Colonic mucosa (tissue), 4 donors: ENCODE results near the gene PCNX1. TPM values are rescaled to one million over a fixed set of nuclear protein-coding genes. Genes with fewer than 3 reads are reported as not detected.
A peak's percentile ranks its signal among the peaks of the same experiment; 100 is the strongest.
"Not testable (repeated sequence)": the region's sequence is repeated elsewhere in the genome, so short reads cannot be mapped to it uniquely, and the experiment has no call there.

Experiments used
- DNase-seq: peaks from one replicate; pipeline ENCODE4 v3.0.0-alpha.2; 2020
- H3K27ac ChIP-seq: fragments of 200-600 bp; one replicate; pipeline ENCODE4 v1.8.0; 2021
- H3K27me3 ChIP-seq: fragments of 200-600 bp; one replicate; pipeline ENCODE4 v1.8.0; 2021
- H3K36me3 ChIP-seq: fragments of 200-600 bp; one replicate; pipeline ENCODE4 v1.8.0; 2021
- H3K4me1 ChIP-seq: fragments of 200-600 bp; one replicate; pipeline ENCODE4 v1.8.0; 2021; ENCODE audit warnings: mild to moderate bottlenecking
- H3K4me3 ChIP-seq: fragments of 200-600 bp; one replicate; pipeline ENCODE4 v1.8.0; 2021
- H3K9ac ChIP-seq, 2 donors: one replicate each; pipeline ENCODE4 v1.7.0; 2013; ENCODE audit warnings: control low read depth in 2 of 2, low read depth in 2 of 2, low read length in 2 of 2
- H3K9me3 ChIP-seq: fragments of 200-600 bp; one replicate; pipeline ENCODE4 v1.8.0; 2021
- intact Hi-C: fragments of 100-400 bp; cut with DNase I; formaldehyde crosslinking; loops from one replicate; pipeline ENCODE4 v1.14.1; 2022
- total RNA-seq, 2 donors: library from RNA; stranded (reverse); fragmentation: NEBNext Ultra II Directional in 1 of 2; extraction: Animal tissue kit (Norgen Biotek cat#: 25700) in 1 of 2; gene quantifications; one replicate each; pipeline ENCODE4 v1.2.1, GENCODE V29; 2021
- TF ChIP-seq, protein P1 (sequence below): fragments of 200-600 bp; IDR thresholded peaks from one replicate; pipeline ENCODE4 v1.8.0; 2022; ENCODE audit warnings: antibody characterized with exemption, mild to moderate bottlenecking
- donor health status: healthy.
- donor health status: DM: no; HTN: no; CAD: no.
- donor health status: DM: no; HTN: no; CAD: no.

The PCNX1 gene
- total RNA-seq: 10 to 100 TPM; 18.1 to 26.7 TPM

DNA sequence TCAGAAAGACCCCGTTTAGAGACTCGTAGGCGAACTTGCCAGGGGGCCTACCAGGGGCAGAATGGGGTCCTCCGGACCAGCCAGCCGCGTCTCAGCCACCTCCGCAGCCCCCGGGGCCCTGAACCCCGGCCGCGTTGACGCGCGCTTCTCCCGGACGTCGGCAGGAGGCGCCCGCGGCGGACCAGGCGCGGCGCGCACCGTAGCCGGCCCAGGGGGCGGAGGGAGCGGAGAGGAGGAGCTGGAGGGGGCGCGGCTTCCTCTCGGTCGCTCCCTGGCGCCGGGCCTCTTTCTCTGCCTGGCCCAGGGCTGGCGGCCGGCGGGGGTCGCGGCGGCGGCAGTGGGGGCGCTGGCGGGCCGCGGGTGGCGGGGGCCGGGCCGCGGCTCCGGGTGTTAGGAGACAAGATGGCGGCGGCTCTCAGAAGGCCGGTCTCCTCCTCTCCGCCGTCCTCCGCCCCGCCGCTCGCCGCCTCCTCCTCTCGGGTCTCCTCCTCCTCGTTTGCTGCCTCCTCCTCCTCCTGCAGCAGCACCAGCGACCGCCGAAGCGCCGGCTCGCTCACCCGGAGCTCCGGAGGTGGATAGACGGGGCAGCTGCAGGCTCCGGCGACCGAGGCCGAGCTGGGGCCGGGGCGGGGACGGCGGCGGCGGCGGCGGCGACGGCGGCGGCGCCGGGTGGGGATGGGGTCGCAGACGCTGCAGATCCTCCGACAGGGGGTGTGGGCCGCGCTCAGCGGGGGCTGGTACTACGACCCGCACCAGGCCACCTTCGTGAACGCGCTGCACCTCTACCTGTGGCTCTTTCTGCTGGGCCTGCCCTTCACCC is at the start of gene PCNX1:
Gene PCNX1 (plus strand): TSS at position 284 of the 820 bp plus-strand sequence. CDS start 392 bp downstream, at position 676.
- H3K27ac ChIP-seq: peak within 1 kb of the TSS; percentile 94
- H3K36me3 ChIP-seq: no peaks in the 10 kb centered on the region
- TF ChIP-seq, protein P1, sequence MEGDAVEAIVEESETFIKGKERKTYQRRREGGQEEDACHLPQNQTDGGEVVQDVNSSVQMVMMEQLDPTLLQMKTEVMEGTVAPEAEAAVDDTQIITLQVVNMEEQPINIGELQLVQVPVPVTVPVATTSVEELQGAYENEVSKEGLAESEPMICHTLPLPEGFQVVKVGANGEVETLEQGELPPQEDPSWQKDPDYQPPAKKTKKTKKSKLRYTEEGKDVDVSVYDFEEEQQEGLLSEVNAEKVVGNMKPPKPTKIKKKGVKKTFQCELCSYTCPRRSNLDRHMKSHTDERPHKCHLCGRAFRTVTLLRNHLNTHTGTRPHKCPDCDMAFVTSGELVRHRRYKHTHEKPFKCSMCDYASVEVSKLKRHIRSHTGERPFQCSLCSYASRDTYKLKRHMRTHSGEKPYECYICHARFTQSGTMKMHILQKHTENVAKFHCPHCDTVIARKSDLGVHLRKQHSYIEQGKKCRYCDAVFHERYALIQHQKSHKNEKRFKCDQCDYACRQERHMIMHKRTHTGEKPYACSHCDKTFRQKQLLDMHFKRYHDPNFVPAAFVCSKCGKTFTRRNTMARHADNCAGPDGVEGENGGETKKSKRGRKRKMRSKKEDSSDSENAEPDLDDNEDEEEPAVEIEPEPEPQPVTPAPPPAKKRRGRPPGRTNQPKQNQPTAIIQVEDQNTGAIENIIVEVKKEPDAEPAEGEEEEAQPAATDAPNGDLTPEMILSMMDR: peak; percentile 91
- DNase-seq: peak; percentile 87
- peak within 1 kb of the TSS; percentile 78 to 98 for H3K9ac ChIP-seq
- no peaks in the 10 kb centered on the region for H3K27me3 ChIP-seq
- peak within 1 kb of the TSS; percentile 86 for H3K4me3 ChIP-seq
- H3K9me3 ChIP-seq: no peaks in the 10 kb centered on the region
- intact Hi-C loops: loop anchor here (5.0 to 10.0 kb wide), 2 partner anchors 65 to 83 kb away; no protein-coding TSS in a partner anchor
- H3K4me1 ChIP-seq: peaks cover 4% of the 10 kb centered on the region

DNA sequence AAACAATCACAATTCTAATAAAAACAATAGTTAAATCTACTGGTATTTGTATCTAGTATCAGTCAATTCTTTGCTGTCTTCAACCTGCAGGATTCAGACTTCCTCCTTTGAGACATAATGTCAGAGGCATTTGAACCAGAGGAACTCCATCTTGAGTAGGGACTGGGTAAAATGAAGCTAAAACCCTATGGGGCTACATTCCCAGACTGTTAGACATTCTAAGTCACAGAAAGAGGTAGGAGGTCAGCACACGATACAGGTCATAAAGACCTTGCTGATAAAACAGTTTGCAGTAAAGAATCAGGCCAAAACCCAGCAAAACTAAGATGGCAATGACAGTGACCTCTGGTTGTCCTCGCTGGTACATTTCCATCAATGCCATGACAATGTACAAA is 49.8 kb upstream of the PCNX1 start:
- Histone ChIP-seq H3K36me3 (no peaks in the 10 kb centered on the region), H3K9ac (no peak overlapping the region), H3K27me3 (no peaks in the 10 kb centered on the region), H3K27ac (no peak overlapping the region), H3K4me1 (no peaks in the 10 kb centered on the region), H3K9me3 (no peaks in the 10 kb centered on the region), H3K4me3 (no peak overlapping the region)
- intact Hi-C loops: no loop called here
- no peak for DNase-seq
- TF ChIP-seq, protein P1: no peak

- no peak for DNase-seq
- Histone ChIP-seq H3K27me3 (no peaks in the 10 kb centered on the region), H3K36me3 (no peaks in the 10 kb centered on the region), H3K4me3 (no peak overlapping the region), H3K4me1 (no peaks in the 10 kb centered on the region), H3K9me3 (no peaks in the 10 kb centered on the region), H3K9ac (no peak overlapping the region), H3K27ac (no peak overlapping the region)
- TF ChIP-seq, protein P1: no peak
- intact Hi-C loops: no loop called here
These were observed 48.6 kb upstream of the PCNX1 start for GRCh38 chr14:70858641-70859040.

DNA sequence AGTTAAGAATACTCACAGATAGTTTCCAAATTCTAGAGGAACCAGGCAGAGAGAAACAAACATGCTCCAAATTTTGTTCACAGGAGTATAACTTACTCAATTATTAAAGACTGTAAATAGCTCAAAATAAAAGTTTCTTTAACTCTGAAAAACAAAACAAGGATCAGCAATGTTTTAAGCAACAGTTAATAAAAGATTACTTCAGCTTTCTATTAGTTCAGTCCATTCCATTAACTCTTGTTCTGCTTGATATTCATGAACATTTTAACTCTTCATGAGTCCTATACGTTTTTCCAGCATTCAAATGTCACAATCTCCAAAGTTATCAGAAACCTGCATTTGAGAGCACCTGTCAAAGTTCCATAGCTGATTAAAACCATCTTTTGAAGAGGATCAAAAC is 40.3 kb upstream of the PCNX1 start:
- H3K9ac ChIP-seq, H3K27me3 ChIP-seq, H3K4me1 ChIP-seq, intact Hi-C loops, DNase-seq, H3K27ac ChIP-seq, H3K36me3 ChIP-seq, H3K4me3 ChIP-seq, H3K9me3 ChIP-seq: not testable (repeated sequence)

- DNase-seq: no peak
- no peaks in the 10 kb centered on the region for H3K27me3 ChIP-seq
- H3K36me3 ChIP-seq: no peaks in the 10 kb centered on the region
- no peaks in the 10 kb centered on the region for H3K9me3 ChIP-seq
- H3K4me3 ChIP-seq: no peak overlapping the region
- TF ChIP-seq, protein P1: no peak
- no peaks in the 10 kb centered on the region for H3K4me1 ChIP-seq
- no peak overlapping the region for H3K9ac ChIP-seq
- intact Hi-C loops: no loop called here
- no peak overlapping the region for H3K27ac ChIP-seq
These were observed 36.3 kb upstream of the PCNX1 start for GRCh38 chr14:70871001-70871400.
